IPS-11a (cell line): ENCODE measurements around the gene HOXB4.

Source experiments
- H3K4me3 ChIP-seq: one replicate; pipeline ENCODE4 v1.5.1; 2013; ENCODE audit warnings: low read depth, low read length, control low read depth

Gene HOXB4

GRCh38 chr17:48577946-48578615 lies at the start of gene HOXB4:
Gene HOXB4, minus strand, starts transcription at chr17:48578350. Its CDS starts 31 bp downstream, at chr17:48578319.
- no peak within 1 kb of the TSS for H3K4me3 ChIP-seq

GRCh38 chr17:48627118-48627597 lies 49.0 kb upstream of the HOXB4 start:
- H3K4me3 ChIP-seq = no peak overlapping the region

- no peak within 1 kb of the TSS for H3K4me3 ChIP-seq
Observed at GRCh38 chr17:48626245-48627117, 48.3 kb upstream of the HOXB4 start, which contains the start of gene HOXB9. Gene HOXB9, minus strand, starts transcription at chr17:48626358. Its CDS starts 89 bp downstream, at chr17:48626269.

- no peak overlapping the region for H3K4me3 ChIP-seq
Observed at GRCh38 chr17:48625495-48626244, 47.5 kb upstream of the HOXB4 start.

GRCh38 chr17:48624544-48625494 lies 46.7 kb upstream of the HOXB4 start:
- H3K4me3 ChIP-seq = no peak overlapping the region

- no peak overlapping the region for H3K4me3 ChIP-seq
Observed at GRCh38 chr17:48624118-48624517, 46.0 kb upstream of the HOXB4 start.

- no peak overlapping the region for H3K4me3 ChIP-seq
Observed at GRCh38 chr17:48623583-48623982, 45.4 kb upstream of the HOXB4 start.

- no peak overlapping the region for H3K4me3 ChIP-seq
Observed at GRCh38 chr17:48622857-48623256, 44.7 kb upstream of the HOXB4 start.

- H3K4me3 ChIP-seq = no peak overlapping the region
Observed at GRCh38 chr17:48621410-48622392, 43.6 kb upstream of the HOXB4 start.

GRCh38 chr17:48620461-48621139 lies 42.5 kb upstream of the HOXB4 start:
- H3K4me3 ChIP-seq = no peak overlapping the region

GRCh38 chr17:48619826-48620449 lies 41.8 kb upstream of the HOXB4 start:
- no peak overlapping the region for H3K4me3 ChIP-seq

- no peak overlapping the region for H3K4me3 ChIP-seq
Observed at GRCh38 chr17:48618256-48618896, 40.2 kb upstream of the HOXB4 start.

GRCh38 chr17:48617471-48618255 lies 39.5 kb upstream of the HOXB4 start:
- no peak overlapping the region for H3K4me3 ChIP-seq

- H3K4me3 ChIP-seq = no peak overlapping the region
Observed at GRCh38 chr17:48616717-48617470, 38.7 kb upstream of the HOXB4 start.

GRCh38 chr17:48615963-48616716 lies 38.0 kb upstream of the HOXB4 start:
- no peak overlapping the region for H3K4me3 ChIP-seq
